HepG2 (cell line): ENCODE results near the gene CA12. TPM values are rescaled to one million over a fixed set of nuclear protein-coding genes. Genes with fewer than 3 reads are reported as not detected.

Experiments used
- ELF4 ChIP-seq: sonication (generic); formaldehyde crosslinking; IDR thresholded peaks from 2 replicates; pipeline ENCODE4 v1.5.0; 2020; ENCODE audit warnings: missing genetic modification reagents, mild to moderate bottlenecking, moderate library complexity, borderline replicate concordance
- HNRNPUL1 ChIP-seq: fragments of 200-400 bp; formaldehyde crosslinking; IDR thresholded peaks from 2 replicates; pipeline ENCODE4 v1.6.1; 2017; ENCODE audit warnings: low read depth, mild to moderate bottlenecking, low read length, moderate library complexity
- MIER3 ChIP-seq: IDR thresholded peaks from 2 replicates; pipeline ENCODE4 v1.6.1; 2016; ENCODE audit warnings: missing compliant biosample characterization, borderline replicate concordance
- MLXIP ChIP-seq: sonication (generic); formaldehyde crosslinking; IDR thresholded peaks from 2 replicates; pipeline ENCODE4 v1.9.0; 2021; ENCODE audit warnings: missing genetic modification reagents, borderline replicate concordance
- MXD4 ChIP-seq: IDR thresholded peaks from 2 replicates; pipeline ENCODE4 v1.6.1; 2016; ENCODE audit warnings: mild to moderate bottlenecking, missing biosample characterization, missing genetic modification reagents
- POLR2AphosphoS2 ChIP-seq: IDR thresholded peaks from 2 replicates; pipeline ENCODE4 v1.6.1; 2011; ENCODE audit warnings: low read depth, low read length, improper control_type of control experiment
- RARG ChIP-seq: sonication (generic); formaldehyde crosslinking; IDR thresholded peaks from 2 replicates; pipeline ENCODE4 v1.4.0; 2020; ENCODE audit warnings: low read depth, mild to moderate bottlenecking, missing genetic modification reagents
- RERE ChIP-seq: IDR thresholded peaks from 2 replicates; pipeline ENCODE4 v1.6.1; 2016; ENCODE audit warnings: low read depth, missing genetic modification reagents, missing compliant biosample characterization
- RFXANK ChIP-seq: IDR thresholded peaks from 2 replicates; pipeline ENCODE4 v1.6.1; 2016
- SALL1 ChIP-seq: sonication (generic); formaldehyde crosslinking; IDR thresholded peaks from 2 replicates; pipeline ENCODE4 v1.8.0; 2022; ENCODE audit warnings: mild to moderate bottlenecking, missing genetic modification reagents
- SMAD3 ChIP-seq: sonication (generic); formaldehyde crosslinking; IDR thresholded peaks from 2 replicates; pipeline ENCODE4 v1.4.0; 2020; ENCODE audit warnings: missing genetic modification reagents
- ZNF124 ChIP-seq: sonication (generic); formaldehyde crosslinking; IDR thresholded peaks from 2 replicates; pipeline ENCODE4 v1.4.0; 2020; ENCODE audit warnings: missing genetic modification reagents
- ZNF367 ChIP-seq: sonication (generic); formaldehyde crosslinking; IDR thresholded peaks from 2 replicates; pipeline ENCODE4 v1.4.0; 2020; ENCODE audit warnings: missing genetic modification reagents, borderline replicate concordance
- ZNF510 ChIP-seq: sonication (generic); formaldehyde crosslinking; IDR thresholded peaks from 2 replicates; pipeline ENCODE4 v1.4.0; 2020; ENCODE audit warnings: low read depth, mild to moderate bottlenecking, missing genetic modification reagents
- ZNF619 ChIP-seq: sonication (generic); formaldehyde crosslinking; IDR thresholded peaks from 2 replicates; pipeline ENCODE4 v1.4.0; 2020; ENCODE audit warnings: mild to moderate bottlenecking, missing genetic modification reagents
- ZNF660 ChIP-seq: sonication (generic); formaldehyde crosslinking; IDR thresholded peaks from 2 replicates; pipeline ENCODE4 v1.5.1; 2020; ENCODE audit warnings: mild to moderate bottlenecking, low read depth, missing genetic modification reagents, borderline replicate concordance
- polyA plus RNA-seq, 8 experiments: library from polyadenylated mRNA; depleted of rRNA in 3 of 8; stranded (reverse) in 7 of 8; unstranded in 1 of 8; fragments of >200 nt; fragmentation: Illumina TruSeq in 4 of 8; extraction: Trizol in 4 of 8; gene quantifications; 2 replicates each; pipeline versions ENCODE4 v1.2.1 to v1.2.3, GENCODE V29; 2011 to 2016; ENCODE audit warnings: low read depth in 4 of 8, missing spikeins in 1 of 8, mixed read lengths in 1 of 8; ENCODE audit not compliant: insufficient read depth in 1 of 8
- total RNA-seq, 5 experiments: library from RNA; depleted of rRNA; stranded (reverse); fragments of >200 nt; fragmentation: Illumina TruSeq; extraction: Trizol; gene quantifications; 2 replicates each; pipeline ENCODE4 v1.2.3, GENCODE V29; 2016; ENCODE audit warnings: low read depth in 1 of 5
- TF ChIP-seq, protein P1 (sequence below): sonication (generic); formaldehyde crosslinking; IDR thresholded peaks from 2 replicates; pipeline ENCODE4 v1.4.0; 2020; ENCODE audit warnings: missing genetic modification reagents, borderline replicate concordance
- TF ChIP-seq, protein P2 (sequence below): sonication (generic); formaldehyde crosslinking; IDR thresholded peaks from 2 replicates; pipeline ENCODE4 v1.8.0; 2022; ENCODE audit warnings: mild to moderate bottlenecking, missing genetic modification reagents, moderate library complexity

Gene CA12
- total and polyA plus RNA-seq, 2 of the 13 experiments (the other 11 are each of a cell fraction or from before 2014, with no cell fraction given): 0.07 to 0.20 TPM

GRCh38 chr15:63401714-63402497 is 20.3 kb upstream of the CA12 start (continued):
- no peak for TF ChIP-seq RARG
- no peak for TF ChIP-seq ELF4 (CRISPR knock-in tag)
- TF ChIP-seq RFXANK (CRISPR knock-in tag): no peak
- TF ChIP-seq SMAD3 (CRISPR knock-in tag): no peak
- TF ChIP-seq ZNF124 (CRISPR knock-in tag): no peak
- TF ChIP-seq ZNF660: no peak
- TF ChIP-seq, protein P1, sequence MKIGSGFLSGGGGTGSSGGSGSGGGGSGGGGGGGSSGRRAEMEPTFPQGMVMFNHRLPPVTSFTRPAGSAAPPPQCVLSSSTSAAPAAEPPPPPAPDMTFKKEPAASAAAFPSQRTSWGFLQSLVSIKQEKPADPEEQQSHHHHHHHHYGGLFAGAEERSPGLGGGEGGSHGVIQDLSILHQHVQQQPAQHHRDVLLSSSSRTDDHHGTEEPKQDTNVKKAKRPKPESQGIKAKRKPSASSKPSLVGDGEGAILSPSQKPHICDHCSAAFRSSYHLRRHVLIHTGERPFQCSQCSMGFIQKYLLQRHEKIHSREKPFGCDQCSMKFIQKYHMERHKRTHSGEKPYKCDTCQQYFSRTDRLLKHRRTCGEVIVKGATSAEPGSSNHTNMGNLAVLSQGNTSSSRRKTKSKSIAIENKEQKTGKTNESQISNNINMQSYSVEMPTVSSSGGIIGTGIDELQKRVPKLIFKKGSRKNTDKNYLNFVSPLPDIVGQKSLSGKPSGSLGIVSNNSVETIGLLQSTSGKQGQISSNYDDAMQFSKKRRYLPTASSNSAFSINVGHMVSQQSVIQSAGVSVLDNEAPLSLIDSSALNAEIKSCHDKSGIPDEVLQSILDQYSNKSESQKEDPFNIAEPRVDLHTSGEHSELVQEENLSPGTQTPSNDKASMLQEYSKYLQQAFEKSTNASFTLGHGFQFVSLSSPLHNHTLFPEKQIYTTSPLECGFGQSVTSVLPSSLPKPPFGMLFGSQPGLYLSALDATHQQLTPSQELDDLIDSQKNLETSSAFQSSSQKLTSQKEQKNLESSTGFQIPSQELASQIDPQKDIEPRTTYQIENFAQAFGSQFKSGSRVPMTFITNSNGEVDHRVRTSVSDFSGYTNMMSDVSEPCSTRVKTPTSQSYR (CRISPR knock-in tag): peak; percentile 21; the same call in 1 of the 2 replicates
- TF ChIP-seq SALL1 (CRISPR knock-in tag): peak; percentile 76
- peak; percentile 28; the same call in 1 of the 2 replicates for TF ChIP-seq RERE
- no peak for TF ChIP-seq MXD4 (CRISPR knock-in tag)
- no peak for TF ChIP-seq ZNF510
- TF ChIP-seq ZNF367 (CRISPR knock-in tag): no peak
- TF ChIP-seq ZNF619 (CRISPR knock-in tag): no peak
- no peak for TF ChIP-seq HNRNPUL1
- no peak for TF ChIP-seq MIER3 (CRISPR knock-in tag)
- TF ChIP-seq MLXIP (CRISPR knock-in tag): no peak
- TF ChIP-seq, protein P2, sequence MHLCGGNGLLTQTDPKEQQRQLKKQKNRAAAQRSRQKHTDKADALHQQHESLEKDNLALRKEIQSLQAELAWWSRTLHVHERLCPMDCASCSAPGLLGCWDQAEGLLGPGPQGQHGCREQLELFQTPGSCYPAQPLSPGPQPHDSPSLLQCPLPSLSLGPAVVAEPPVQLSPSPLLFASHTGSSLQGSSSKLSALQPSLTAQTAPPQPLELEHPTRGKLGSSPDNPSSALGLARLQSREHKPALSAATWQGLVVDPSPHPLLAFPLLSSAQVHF (CRISPR knock-in tag): no peak
- TF ChIP-seq POLR2AphosphoS2: no peak
